ENCODE data around the gene VTCN1. TPM values are rescaled to one million over a fixed set of nuclear protein-coding genes. Genes with fewer than 3 reads are reported as not detected.

VTCN1 gene
- total RNA-seq, 4 donors from 2014 or later: not detected

DNA sequence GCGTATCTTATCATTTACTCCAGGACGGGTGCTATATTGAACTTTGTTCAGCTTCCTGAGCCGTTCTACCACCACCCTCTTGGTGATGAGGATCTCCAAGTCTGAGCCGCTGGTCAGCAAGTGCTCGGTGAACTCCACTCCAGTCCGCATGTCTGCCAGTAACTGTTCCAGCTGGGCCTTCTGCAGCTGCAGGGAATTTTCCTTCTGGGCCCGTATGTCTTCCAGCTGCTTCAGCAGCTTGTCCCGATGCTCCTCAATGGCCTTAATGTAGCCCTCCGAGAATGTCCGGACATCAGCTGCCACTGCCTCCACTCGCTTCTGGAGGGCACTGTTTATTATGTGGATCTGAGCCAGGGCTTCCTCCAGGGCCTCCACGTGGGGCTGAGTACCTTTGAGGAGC, 92.6 kb downstream of the VTCN1 start:
- Histone ChIP-seq H3K4me3 (no peak overlapping the region), H3K9me3 (no peaks in the 10 kb centered on the region), H3K27me3 (no peaks in the 10 kb centered on the region), H3K27ac (replicated peaks in 1 of 4) (no peak overlapping the region), H3K36me3 (peaks cover 5 to 39% (median 17%) of the 10 kb centered on the region in 4 donors), H3K4me1 (peaks cover 14 to 27% (median 21%) of the 10 kb centered on the region in 4 donors)
- 87% methylated on average over 8 of the region's 12 CpGs for WGBS
- TF ChIP-seq POLR2AphosphoS5 (IDR thresholded peaks at IDR 0.05) (no peak), EP300 (IDR thresholded peaks at IDR 0.05) (no peak), POLR2A (IDR thresholded peaks at IDR 0.05; ENCODE audit: low read depth) (no peak)
- TF ChIP-seq, protein P1, sequence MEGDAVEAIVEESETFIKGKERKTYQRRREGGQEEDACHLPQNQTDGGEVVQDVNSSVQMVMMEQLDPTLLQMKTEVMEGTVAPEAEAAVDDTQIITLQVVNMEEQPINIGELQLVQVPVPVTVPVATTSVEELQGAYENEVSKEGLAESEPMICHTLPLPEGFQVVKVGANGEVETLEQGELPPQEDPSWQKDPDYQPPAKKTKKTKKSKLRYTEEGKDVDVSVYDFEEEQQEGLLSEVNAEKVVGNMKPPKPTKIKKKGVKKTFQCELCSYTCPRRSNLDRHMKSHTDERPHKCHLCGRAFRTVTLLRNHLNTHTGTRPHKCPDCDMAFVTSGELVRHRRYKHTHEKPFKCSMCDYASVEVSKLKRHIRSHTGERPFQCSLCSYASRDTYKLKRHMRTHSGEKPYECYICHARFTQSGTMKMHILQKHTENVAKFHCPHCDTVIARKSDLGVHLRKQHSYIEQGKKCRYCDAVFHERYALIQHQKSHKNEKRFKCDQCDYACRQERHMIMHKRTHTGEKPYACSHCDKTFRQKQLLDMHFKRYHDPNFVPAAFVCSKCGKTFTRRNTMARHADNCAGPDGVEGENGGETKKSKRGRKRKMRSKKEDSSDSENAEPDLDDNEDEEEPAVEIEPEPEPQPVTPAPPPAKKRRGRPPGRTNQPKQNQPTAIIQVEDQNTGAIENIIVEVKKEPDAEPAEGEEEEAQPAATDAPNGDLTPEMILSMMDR (IDR thresholded peaks at IDR 0.05): no peak
- no peak for DNase-seq (ENCODE audit: extremely low spot score)
- intact Hi-C loops (cut with DNase I): no loop called here

DNA sequence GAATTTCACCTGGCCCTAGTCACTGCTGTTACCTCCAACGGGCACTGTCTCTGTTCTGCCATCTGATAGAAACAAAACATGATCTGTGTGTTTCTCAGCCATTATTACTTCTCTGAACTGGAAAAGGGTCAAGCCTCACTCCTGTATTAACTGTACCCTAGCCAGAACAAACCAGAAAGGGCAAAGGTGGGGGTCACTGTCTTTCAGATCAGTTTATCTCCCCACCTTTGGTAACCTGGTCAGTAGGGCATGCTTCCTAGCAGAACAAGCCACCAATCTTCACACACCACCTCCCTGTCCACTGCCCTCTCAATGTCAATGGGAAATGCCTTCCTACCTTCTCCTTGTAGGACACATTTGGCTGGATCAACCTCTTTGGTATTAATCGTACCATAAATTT, 93.0 kb downstream of the VTCN1 start:
- Histone ChIP-seq H3K27ac (replicated peaks in 1 of 4) (no peak overlapping the region), H3K9me3 (no peaks in the 10 kb centered on the region), H3K4me1 (peaks cover 14 to 27% (median 21%) of the 10 kb centered on the region in 4 donors), H3K27me3 (no peaks in the 10 kb centered on the region), H3K36me3 (peaks cover 10 to 43% (median 19%) of the 10 kb centered on the region in 4 donors), H3K4me3 (no peak overlapping the region)
- WGBS: 71% methylated on average over 2 of the region's 2 CpGs
- intact Hi-C loops (cut with DNase I): no loop called here
- DNase-seq (ENCODE audit: extremely low spot score): no peak
- TF ChIP-seq POLR2AphosphoS5 (IDR thresholded peaks at IDR 0.05) (no peak), EP300 (IDR thresholded peaks at IDR 0.05) (no peak), POLR2A (IDR thresholded peaks at IDR 0.05; ENCODE audit: low read depth) (no peak)
- TF ChIP-seq, protein P1 (IDR thresholded peaks at IDR 0.05): no peak

DNA sequence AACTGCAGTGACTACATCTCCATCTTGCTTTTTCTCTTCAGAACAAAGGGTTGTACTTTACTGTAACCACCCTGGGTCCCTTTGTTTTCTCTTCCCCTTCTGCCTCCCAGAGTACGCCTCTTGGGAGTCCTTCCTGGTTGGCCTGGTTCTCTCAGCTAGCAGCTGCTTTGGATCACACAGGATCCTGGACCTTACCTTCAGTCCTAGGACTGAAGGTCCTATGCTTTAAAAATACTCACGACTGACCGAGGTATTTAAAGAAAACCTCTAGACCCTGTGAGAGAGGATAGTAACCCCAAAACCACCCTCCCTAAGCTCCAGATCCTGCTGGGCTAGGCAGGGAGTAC, 94.0 kb downstream of the VTCN1 start:
- TF ChIP-seq, protein P1 (IDR thresholded peaks at IDR 0.05): no peak
- TF ChIP-seq POLR2A (IDR thresholded peaks at IDR 0.05; ENCODE audit: low read depth) (no peak), EP300 (IDR thresholded peaks at IDR 0.05) (no peak), POLR2AphosphoS5 (IDR thresholded peaks at IDR 0.05) (no peak)
- peaks cover 12 to 53% (median 23%) of the 10 kb centered on the region in 4 donors for H3K36me3 ChIP-seq
- H3K4me1 ChIP-seq: peaks cover 8 to 22% (median 15%) of the 10 kb centered on the region in 4 donors
- no peak overlapping the region for H3K27ac ChIP-seq (replicated peaks in 1 of 4)
- no peak for DNase-seq (ENCODE audit: extremely low spot score)
- intact Hi-C loops (cut with DNase I): no loop called here
- H3K4me3 ChIP-seq: no peak overlapping the region
- H3K27me3 ChIP-seq: no peaks in the 10 kb centered on the region
- H3K9me3 ChIP-seq: no peaks in the 10 kb centered on the region
- WGBS: 85% methylated on average over 3 of the region's 3 CpGs

DNA sequence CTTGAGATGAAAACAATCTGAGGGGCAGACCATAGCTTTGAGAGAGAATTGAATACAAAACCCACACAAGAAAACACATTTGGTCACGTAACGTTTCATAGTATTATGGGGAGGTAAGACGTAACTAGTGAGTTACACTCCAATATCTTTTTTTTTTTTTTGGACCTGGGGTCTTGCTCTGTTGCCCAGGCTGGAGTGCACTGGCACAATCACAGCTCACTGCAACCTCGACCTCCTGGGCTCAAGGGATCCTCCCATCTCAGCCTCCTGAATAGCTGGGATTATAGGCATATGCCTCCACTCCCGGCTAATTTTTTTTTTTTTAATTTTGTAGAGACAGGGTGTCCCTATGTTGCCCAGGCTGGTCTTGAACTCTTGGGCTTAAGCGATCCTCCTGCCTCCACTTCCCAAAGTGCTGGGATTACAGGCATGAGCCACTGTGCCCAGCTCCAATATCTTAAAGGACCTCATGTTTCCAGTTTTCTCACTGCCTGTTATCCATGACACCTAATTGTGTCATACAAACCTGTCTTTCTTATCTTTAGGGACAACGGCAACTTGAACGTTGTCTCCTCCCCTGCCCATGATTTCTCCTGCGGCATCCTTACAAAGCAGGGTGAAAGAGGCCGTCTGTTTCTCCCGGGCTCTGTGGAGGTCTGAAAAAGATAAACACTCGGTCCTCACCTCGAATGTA, 94.5 kb downstream of the VTCN1 start:
- Histone ChIP-seq H3K27ac (replicated peaks in 1 of 4) (no peak overlapping the region), H3K9me3 (no peaks in the 10 kb centered on the region), H3K4me1 (peaks cover 8 to 22% (median 14%) of the 10 kb centered on the region in 4 donors), H3K36me3 (peaks cover 12 to 58% (median 24%) of the 10 kb centered on the region in 4 donors), H3K27me3 (no peaks in the 10 kb centered on the region), H3K4me3 (no peak overlapping the region)
- TF ChIP-seq, protein P1 (IDR thresholded peaks at IDR 0.05): no peak
- TF ChIP-seq EP300 (IDR thresholded peaks at IDR 0.05) (no peak), POLR2AphosphoS5 (IDR thresholded peaks at IDR 0.05) (no peak)
- intact Hi-C loops (cut with DNase I): no loop called here
- no peak for DNase-seq (ENCODE audit: extremely low spot score)
- 83% methylated on average over 13 of the region's 13 CpGs for WGBS

DNA sequence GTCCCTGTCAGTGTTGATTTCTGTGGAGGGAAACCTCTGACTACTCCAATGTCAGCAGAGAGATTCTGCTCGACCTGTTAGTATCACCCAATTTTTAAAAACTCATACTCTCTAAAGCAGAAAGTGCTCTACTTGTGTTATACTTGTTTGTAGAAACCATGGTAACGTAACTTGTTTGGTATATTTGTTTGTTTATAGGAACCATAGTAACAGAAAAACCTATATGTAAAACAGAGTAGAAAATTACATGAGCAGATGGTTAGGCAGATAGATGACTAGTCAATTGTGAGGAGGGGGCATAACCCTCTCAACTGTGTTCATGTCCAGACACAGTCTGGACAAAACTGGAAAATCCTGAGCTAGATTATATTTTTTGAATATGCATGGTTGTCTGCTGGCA, 95.8 kb downstream of the VTCN1 start:
- H3K27ac ChIP-seq (replicated peaks in 1 of 4): no peak overlapping the region
- peaks cover 12 to 70% (median 27%) of the 10 kb centered on the region in 4 donors for H3K36me3 ChIP-seq
- DNase-seq (ENCODE audit: extremely low spot score): no peak
- H3K4me1 ChIP-seq: peaks cover 0 to 13% (median 2%) of the 10 kb centered on the region in 4 donors
- intact Hi-C loops (cut with DNase I): no loop called here
- no peak overlapping the region for H3K4me3 ChIP-seq
- no peaks in the 10 kb centered on the region for H3K9me3 ChIP-seq
- 89% methylated on average over 2 of the region's 2 CpGs for WGBS
- no peak for TF ChIP-seq POLR2AphosphoS5 (IDR thresholded peaks at IDR 0.05)
- TF ChIP-seq, protein P1 (IDR thresholded peaks at IDR 0.05): no peak
- TF ChIP-seq EP300 (IDR thresholded peaks at IDR 0.05): no peak
- no peak for TF ChIP-seq POLR2A (IDR thresholded peaks at IDR 0.05; ENCODE audit: low read depth)
- H3K27me3 ChIP-seq: no peaks in the 10 kb centered on the region
